ENCODE data around the gene LRRC43. TPM values are rescaled to one million over a fixed set of nuclear protein-coding genes. Genes with fewer than 3 reads are reported as not detected.
"Not testable (repeated sequence)": the region's sequence is repeated elsewhere in the genome, so short reads cannot be mapped to it uniquely, and the experiment has no call there.

The LRRC43 gene
- total RNA-seq, 4 donors from 2014 or later, result 0.64 TPM; not detected in 3

GRCh38 chr12:122168492-122168891 lies 14.4 kb upstream of the LRRC43 start:
- WGBS, 2 donors (ENCODE audit: low coverage in 1 of 2), result 84 to 90% methylated on average over 2 to 3 of the region's 3 CpGs
- no peaks in the 10 kb centered on the region for H3K4me1 ChIP-seq
- no peak for DNase-seq
- no peak overlapping the region for H3K27ac ChIP-seq
- intact Hi-C loops (cut with DNase I; ENCODE audit: low total_unique reads), result no loop called here
- no peaks in the 10 kb centered on the region for H3K9me3 ChIP-seq
- no peaks in the 10 kb centered on the region for H3K36me3 ChIP-seq
- in situ Hi-C loops (cut with MboI; ENCODE audit: low pct_ligation_motif_present in 1 of 4, low pct_unique_long_range_greater_than_20kb in 1 of 4, low sequenced_read_pairs in 3 of 4), result no loop called here
- no peak for TF ChIP-seq CTCF (IDR thresholded peaks at IDR 0.05)
- no peaks in the 10 kb centered on the region for H3K27me3 ChIP-seq
- H3K4me3 ChIP-seq, result no peak overlapping the region

- no peak overlapping the region for H3K27ac ChIP-seq
- 85 to 100% methylated on average over 2 to 5 of the region's 5 CpGs for WGBS, 2 donors (ENCODE audit: low coverage in 1 of 2)
- H3K27me3 ChIP-seq, result no peaks in the 10 kb centered on the region
- no peaks in the 10 kb centered on the region for H3K9me3 ChIP-seq
- intact Hi-C loops (cut with DNase I; ENCODE audit: low total_unique reads) (no loop called here), in situ Hi-C loops (cut with MboI; ENCODE audit: low pct_ligation_motif_present in 1 of 4, low pct_unique_long_range_greater_than_20kb in 1 of 4, low sequenced_read_pairs in 3 of 4) (no loop called here)
- no peaks in the 10 kb centered on the region for H3K4me1 ChIP-seq
- H3K4me3 ChIP-seq, result no peak overlapping the region
- H3K36me3 ChIP-seq, result no peaks in the 10 kb centered on the region
- DNase-seq, result no peak
- TF ChIP-seq EP300 (IDR thresholded peaks at IDR 0.05; ENCODE audit: low read depth), result no peak
- TF ChIP-seq CTCF (IDR thresholded peaks at IDR 0.05), result no peak
- TF ChIP-seq POLR2A (IDR thresholded peaks at IDR 0.05), result no peak
- TF ChIP-seq POLR2AphosphoS5 (IDR thresholded peaks at IDR 0.05), result no peak
Measured at GRCh38 chr12:122171399-122171798, 11.5 kb upstream of the LRRC43 start.

GRCh38 chr12:122172262-122172939 lies 10.5 kb upstream of the LRRC43 start:
- no peaks in the 10 kb centered on the region for H3K36me3 ChIP-seq
- no peaks in the 10 kb centered on the region for H3K4me1 ChIP-seq
- no peak overlapping the region for H3K4me3 ChIP-seq
- intact Hi-C loops (cut with DNase I; ENCODE audit: low total_unique reads), result no loop called here
- no peaks in the 10 kb centered on the region for H3K9me3 ChIP-seq
- TF ChIP-seq CTCF (IDR thresholded peaks at IDR 0.05), result no peak
- no peak for TF ChIP-seq POLR2AphosphoS5 (IDR thresholded peaks at IDR 0.05)
- no peak for TF ChIP-seq POLR2A (IDR thresholded peaks at IDR 0.05)
- TF ChIP-seq EP300 (IDR thresholded peaks at IDR 0.05; ENCODE audit: low read depth), result no peak
- in situ Hi-C loops (cut with MboI; ENCODE audit: low pct_ligation_motif_present in 1 of 4, low pct_unique_long_range_greater_than_20kb in 1 of 4, low sequenced_read_pairs in 3 of 4), result no loop called here
- no peaks in the 10 kb centered on the region for H3K27me3 ChIP-seq
- no peak for DNase-seq
- 65 to 70% methylated on average over 5 to 17 of the region's 17 CpGs for WGBS, 2 donors (ENCODE audit: low coverage in 1 of 2)
- H3K27ac ChIP-seq, result no peak overlapping the region

GRCh38 chr12:122174155-122174845 lies 8.6 kb upstream of the LRRC43 start, which contains the start of gene IL31:
Gene IL31, minus strand, starts transcription at chr12:122174221. Its CDS starts 49 bp downstream, at chr12:122174172.
- 84 to 93% methylated on average over 3 to 17 of the region's 17 CpGs for WGBS, 2 donors (ENCODE audit: low coverage in 1 of 2)

GRCh38 chr12:122176473-122176872 lies 6.5 kb upstream of the LRRC43 start:
- H3K36me3 ChIP-seq; H3K4me3 ChIP-seq; H3K27me3 ChIP-seq; DNase-seq; H3K9me3 ChIP-seq; H3K27ac ChIP-seq; H3K4me1 ChIP-seq; intact Hi-C loops (cut with DNase I; ENCODE audit: low total_unique reads): not testable (repeated sequence)
- in situ Hi-C loops (cut with MboI; ENCODE audit: low pct_ligation_motif_present in 1 of 4, low pct_unique_long_range_greater_than_20kb in 1 of 4, low sequenced_read_pairs in 3 of 4), result loop anchor here in 1 of 4 donors (25.0 kb wide), 1 partner anchor 264 kb away; the partner anchor contains the start of gene CFAP251
- 82 to 100% methylated on average over 1 to 4 of the region's 4 CpGs for WGBS, 2 donors (ENCODE audit: low coverage in 1 of 2)

More at GRCh38 chr12:122174155-122174845, 8.6 kb upstream of the LRRC43 start, which contains the start of gene IL31:
- Histone ChIP-seq H3K4me1 (no peaks in the 10 kb centered on the region), H3K9me3 (no peaks in the 10 kb centered on the region), H3K36me3 (no peaks in the 10 kb centered on the region), H3K27me3 (no peaks in the 10 kb centered on the region), H3K27ac (no peak within 1 kb of the TSS), H3K4me3 (no peak within 1 kb of the TSS)
- in situ Hi-C loops (cut with MboI; ENCODE audit: low pct_ligation_motif_present in 1 of 4, low pct_unique_long_range_greater_than_20kb in 1 of 4, low sequenced_read_pairs in 3 of 4), result no loop called here
- no peak for DNase-seq
- intact Hi-C loops (cut with DNase I; ENCODE audit: low total_unique reads), result no loop called here
- TF ChIP-seq EP300 (IDR thresholded peaks at IDR 0.05; ENCODE audit: low read depth) (no peak), CTCF (IDR thresholded peaks at IDR 0.05) (no peak), POLR2A (IDR thresholded peaks at IDR 0.05) (no peak), POLR2AphosphoS5 (IDR thresholded peaks at IDR 0.05) (no peak)
